Mesendoderm (in vitro differentiated cells): ENCODE data around the gene TRA2A.
A peak's percentile ranks its signal among the peaks of the same experiment; 100 is the strongest.
"Not testable (repeated sequence)": the region's sequence is repeated elsewhere in the genome, so short reads cannot be mapped to it uniquely, and the experiment has no call there.

Experiments used
- DNase-seq: peaks from one replicate; pipeline ENCODE4 v3.0.0; 2013
- H2AK5ac ChIP-seq: 2 replicates; pipeline ENCODE4 v1.6.1; 2013; ENCODE audit warnings: low read length, inconsistent platforms
- H2BK120ac ChIP-seq: 2 replicates; pipeline ENCODE4 v1.6.1; 2013; ENCODE audit warnings: low read depth, mild to moderate bottlenecking, low read length, moderate library complexity, mixed read lengths
- H2BK15ac ChIP-seq: replicated peaks from 2 replicates; pipeline ENCODE4 v1.6.1; 2013; ENCODE audit warnings: low read depth, mild to moderate bottlenecking, moderate library complexity
- H2BK5ac ChIP-seq: 2 replicates; pipeline ENCODE4 v1.6.1; 2013; ENCODE audit warnings: low read length, inconsistent platforms
- H3K18ac ChIP-seq: 2 replicates; pipeline ENCODE4 v1.6.1; 2013; ENCODE audit warnings: mild to moderate bottlenecking, low read length, mixed read lengths
- H3K23ac ChIP-seq: one replicate; pipeline ENCODE4 v1.6.1; 2013; ENCODE audit warnings: low read length
- H3K27ac ChIP-seq: 2 replicates; pipeline ENCODE4 v1.5.1; 2013; ENCODE audit warnings: low read depth, mild to moderate bottlenecking, inconsistent platforms, low read length, moderate library complexity
- H3K27me3 ChIP-seq: 2 replicates; pipeline ENCODE4 v1.6.1; 2013; ENCODE audit warnings: low read length, control low read depth, mild to moderate bottlenecking, inconsistent platforms; ENCODE audit not compliant: insufficient read depth, poor library complexity
- H3K36me3 ChIP-seq: 2 replicates; pipeline ENCODE4 v1.6.1; 2013; ENCODE audit warnings: low read length, inconsistent platforms; ENCODE audit not compliant: control insufficient read depth, insufficient read depth
- H3K4ac ChIP-seq: one replicate; pipeline ENCODE4 v1.6.1; 2013; ENCODE audit warnings: low read depth, mild to moderate bottlenecking, low read length, moderate library complexity
- H3K4me1 ChIP-seq: 2 replicates; pipeline ENCODE4 v1.6.1; 2013; ENCODE audit warnings: low read depth, low read length, inconsistent platforms; ENCODE audit not compliant: control insufficient read depth
- H3K4me2 ChIP-seq: 2 replicates; pipeline ENCODE4 v1.6.1; 2013; ENCODE audit warnings: low read length
- H3K4me3 ChIP-seq: 2 replicates; pipeline ENCODE4 v1.5.1; 2013; ENCODE audit warnings: mild to moderate bottlenecking, low read length
- H3K56ac ChIP-seq: one replicate; pipeline ENCODE4 v1.6.1; 2013; ENCODE audit warnings: low read length
- H3K79me1 ChIP-seq: 2 replicates; pipeline ENCODE4 v1.6.1; 2013; ENCODE audit warnings: low read length, inconsistent platforms
- H3K79me2 ChIP-seq: 2 replicates; pipeline ENCODE4 v1.6.1; 2013; ENCODE audit warnings: mild to moderate bottlenecking, low read length; ENCODE audit not compliant: control insufficient read depth, insufficient read depth
- H3K9ac ChIP-seq: 2 replicates; pipeline ENCODE4 v1.6.1; 2013; ENCODE audit warnings: low read length, inconsistent platforms
- H4K5ac ChIP-seq: one replicate; pipeline ENCODE4 v1.6.1; 2013; ENCODE audit warnings: low read length
- H4K8ac ChIP-seq: one replicate; pipeline ENCODE4 v1.6.1; 2013; ENCODE audit warnings: low read depth, mild to moderate bottlenecking, control low read depth, low read length, moderate library complexity
- WGBS: extraction: QIAGEN DNeasy Blood & Tissue Kit; methylation state at CpG from one replicate; pipeline ENCODE4 v1.1.7; 2013; ENCODE audit warnings: low lambda C conversion rate, missing lambda C conversion rate; ENCODE audit not compliant: insufficient coverage; ENCODE audit errors: extremely low coverage; 5-methylcytosine and 5-hydroxymethylcytosine counted together

The TRA2A gene

DNA sequence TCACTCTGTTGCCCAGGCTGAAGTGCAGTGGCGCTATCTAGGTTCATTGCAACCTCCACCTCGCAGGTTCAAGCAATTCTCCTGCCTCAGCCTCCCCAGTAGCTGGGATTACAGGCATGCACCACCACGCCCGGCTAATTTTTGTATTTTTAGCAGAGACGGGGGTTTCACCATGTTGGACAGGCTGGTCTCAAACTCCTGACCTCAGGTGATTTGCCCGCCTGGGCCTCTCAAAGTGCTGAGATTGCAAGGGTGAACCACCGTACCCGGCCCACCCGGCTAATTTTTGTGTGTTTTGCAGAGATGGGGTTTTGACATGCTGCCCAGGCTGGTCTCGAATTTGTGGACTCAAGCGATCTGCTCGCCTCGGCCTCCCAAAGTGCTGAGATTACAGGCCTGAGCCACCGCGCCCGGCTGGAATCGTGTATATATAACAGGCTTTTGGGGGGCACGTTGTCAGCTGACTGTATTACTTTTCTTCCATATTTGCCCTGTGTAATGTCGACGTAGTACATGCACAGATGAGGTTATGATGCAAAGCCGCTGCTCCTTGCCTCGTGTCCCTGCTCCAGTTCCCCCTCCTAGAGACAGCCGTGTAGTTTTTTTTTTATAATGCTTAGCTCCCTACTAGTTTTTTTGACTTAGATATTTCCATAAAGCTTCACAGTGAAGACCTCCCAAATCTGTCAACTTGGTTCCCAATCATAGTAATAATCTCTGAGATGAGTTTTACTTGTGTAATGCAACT lies 883 bp upstream of the TRA2A start:
- H2AK5ac ChIP-seq, result no peak overlapping the region
- DNase-seq, result no peak
- no peak overlapping the region for H3K4me3 ChIP-seq
- H3K27me3 ChIP-seq, result no peaks in the 10 kb centered on the region
- H3K23ac ChIP-seq, result no peak overlapping the region
- peak overlapping the region; percentile 40 for H3K56ac ChIP-seq
- no peak overlapping the region for H3K27ac ChIP-seq
- H3K79me2 ChIP-seq, result peaks cover 39% of the 10 kb centered on the region
- no peak overlapping the region for H3K4me2 ChIP-seq
- H2BK120ac ChIP-seq, result no peak overlapping the region
- no peak overlapping the region for H4K5ac ChIP-seq
- no peak overlapping the region for H4K8ac ChIP-seq
- H2BK5ac ChIP-seq, result no peak overlapping the region
- no CpG with 5 or more reads among the region's 23 CpGs for whole genome bisulfite sequencing
- no peaks in the 10 kb centered on the region for H3K79me1 ChIP-seq
- no peak overlapping the region for H3K4ac ChIP-seq
- H3K9ac ChIP-seq, result peak overlapping the region; percentile 60
- H3K36me3 ChIP-seq, result no peaks in the 10 kb centered on the region
- H3K4me1 ChIP-seq, result no peaks in the 10 kb centered on the region
- H3K18ac ChIP-seq, result no peak overlapping the region
- H2BK15ac ChIP-seq, result no peak overlapping the region

DNA sequence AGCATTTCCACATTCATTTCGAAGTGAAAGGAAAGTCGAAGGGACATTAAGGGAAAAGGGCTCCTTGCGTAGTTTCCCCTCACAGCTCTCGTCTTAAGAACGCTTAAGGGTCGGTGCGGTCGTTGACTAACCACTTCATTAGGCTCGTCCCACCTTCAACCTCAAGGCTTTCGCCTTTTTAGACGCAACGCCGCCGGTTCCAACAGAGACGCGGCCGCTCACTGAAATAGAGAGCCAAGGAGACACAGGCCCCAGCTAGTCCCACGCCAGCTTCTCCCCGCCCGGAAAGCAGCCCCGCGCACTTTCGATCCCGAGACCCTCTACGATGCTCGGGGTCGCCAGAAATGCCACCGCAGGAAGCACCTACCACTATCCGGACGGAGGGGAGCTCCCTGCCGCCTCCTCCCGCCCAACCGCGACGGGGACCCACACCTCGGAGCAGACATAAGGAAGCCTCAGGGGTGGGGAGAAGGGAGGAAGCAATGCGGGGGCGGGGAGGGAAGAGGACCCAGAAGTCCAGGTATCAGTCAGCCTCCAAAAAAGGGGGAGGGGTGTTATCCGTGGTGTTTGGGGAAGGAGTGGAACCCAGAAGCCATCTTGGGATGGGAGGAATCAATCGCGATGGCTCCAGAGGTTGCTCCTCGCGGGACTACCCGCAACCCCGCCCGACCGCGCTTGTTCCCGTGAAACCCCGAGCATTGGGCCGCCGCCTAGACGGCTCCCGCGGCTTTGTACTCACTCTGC lies 559 bp downstream of the TRA2A start:
- H3K36me3 ChIP-seq, result no peaks in the 10 kb centered on the region
- peak overlapping the region; percentile 94 for H2BK120ac ChIP-seq
- peak overlapping the region; percentile 82 for H3K4me3 ChIP-seq
- H3K4me2 ChIP-seq, result peak overlapping the region; percentile 14
- H4K8ac ChIP-seq, result no peak overlapping the region
- H3K79me1 ChIP-seq, result no peaks in the 10 kb centered on the region
- no peak overlapping the region for H4K5ac ChIP-seq
- peak; percentile 83 for DNase-seq
- H2BK5ac ChIP-seq, result peak overlapping the region; percentile 94
- peaks cover 51% of the 10 kb centered on the region for H3K79me2 ChIP-seq
- H3K4ac ChIP-seq, result peak overlapping the region; percentile 99
- H3K4me1 ChIP-seq, result no peaks in the 10 kb centered on the region
- peak overlapping the region; percentile 98 for H3K9ac ChIP-seq
- peak overlapping the region; percentile 27 for H2AK5ac ChIP-seq
- H3K27ac ChIP-seq, result peak overlapping the region; percentile 69
- H2BK15ac ChIP-seq, result no peak overlapping the region
- no CpG with 5 or more reads among the region's 55 CpGs for WGBS
- peak overlapping the region; percentile 98 for H3K23ac ChIP-seq
- H3K56ac ChIP-seq, result peak overlapping the region; percentile 98
- peak overlapping the region; percentile 98 for H3K18ac ChIP-seq
- H3K27me3 ChIP-seq, result no peaks in the 10 kb centered on the region

DNA sequence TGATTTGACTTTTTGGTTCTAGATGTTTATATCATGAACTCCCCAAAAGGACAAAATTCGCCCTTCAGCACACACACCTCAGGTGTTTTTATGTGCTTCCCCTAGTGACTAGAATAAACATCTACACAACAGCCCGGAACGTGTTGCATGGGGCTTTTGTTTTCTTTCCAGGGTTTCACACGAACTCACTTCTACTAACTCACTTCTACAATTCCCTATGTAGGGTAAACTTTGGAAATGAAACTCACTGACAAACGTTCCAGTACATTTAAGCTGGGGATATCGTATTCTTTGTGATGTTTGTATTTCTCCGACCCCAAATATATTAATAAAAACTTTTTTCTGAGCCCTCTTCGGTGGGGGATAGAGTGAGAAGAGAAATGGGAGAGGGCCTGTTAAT lies 1.4 kb downstream of the TRA2A start:
- WGBS, result no CpG with 5 or more reads among the region's 8 CpGs
- H2BK120ac ChIP-seq, result no peak overlapping the region
- no peak overlapping the region for H2BK5ac ChIP-seq
- no peak overlapping the region for H2AK5ac ChIP-seq
- H4K8ac ChIP-seq, result no peak overlapping the region
- H3K79me1 ChIP-seq, result no peaks in the 10 kb centered on the region
- peak; percentile 83 for DNase-seq
- H3K36me3 ChIP-seq, result no peaks in the 10 kb centered on the region
- H3K27me3 ChIP-seq, result no peaks in the 10 kb centered on the region
- peaks cover 59% of the 10 kb centered on the region for H3K79me2 ChIP-seq
- peak overlapping the region; percentile 98 for H3K9ac ChIP-seq
- peak overlapping the region; percentile 32 for H3K4me2 ChIP-seq
- H3K4me3 ChIP-seq, result peak overlapping the region; percentile 43
- no peaks in the 10 kb centered on the region for H3K4me1 ChIP-seq
- H4K5ac ChIP-seq, result no peak overlapping the region
- no peak overlapping the region for H3K56ac ChIP-seq
- no peak overlapping the region for H3K18ac ChIP-seq
- H2BK15ac ChIP-seq, result no peak overlapping the region
- H3K23ac ChIP-seq, result no peak overlapping the region
- H3K27ac ChIP-seq, result no peak overlapping the region
- no peak overlapping the region for H3K4ac ChIP-seq

DNA sequence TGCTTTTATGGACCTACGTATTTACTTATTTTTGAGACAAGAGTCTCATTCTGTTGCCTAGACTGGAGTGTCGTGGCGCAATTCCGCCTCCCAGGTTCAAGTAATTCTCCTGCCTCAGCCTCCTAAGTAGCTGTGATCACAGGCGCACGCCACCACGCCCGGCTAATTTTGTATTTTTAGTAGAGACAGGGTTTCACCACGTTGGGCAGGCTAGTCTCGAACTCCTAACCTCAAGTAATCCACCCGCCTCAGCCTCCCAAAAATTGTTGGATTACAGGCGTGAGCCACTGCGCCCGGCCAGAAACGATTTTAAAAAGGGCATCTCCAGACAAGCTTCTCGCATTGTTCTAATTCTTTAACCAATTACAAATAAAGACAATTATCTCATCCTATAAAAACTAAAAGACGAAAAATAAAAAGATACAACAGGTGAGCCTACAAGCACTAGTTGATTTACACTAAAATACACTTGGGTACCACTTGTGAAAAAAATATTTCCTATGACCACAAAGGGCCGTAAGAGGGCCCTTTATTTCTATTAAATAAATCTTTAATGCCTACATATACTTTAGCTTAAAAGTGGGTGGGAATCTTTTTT lies 2.4 kb downstream of the TRA2A start:
- 100% methylated on average over 2 of the region's 18 CpGs for WGBS
- Histone ChIP-seq H2BK5ac (no peak overlapping the region), H3K4me1 (no peaks in the 10 kb centered on the region), H4K8ac (no peak overlapping the region), H3K4me2 (peak overlapping the region; percentile 50), H3K9ac (peak overlapping the region; percentile 45), H3K23ac (no peak overlapping the region), H3K79me1 (no peaks in the 10 kb centered on the region), H3K18ac (no peak overlapping the region), H3K4ac (no peak overlapping the region), H2AK5ac (no peak overlapping the region), H2BK120ac (no peak overlapping the region), H3K56ac (no peak overlapping the region), H4K5ac (no peak overlapping the region), H3K4me3 (peak overlapping the region; percentile 11), H3K27ac (no peak overlapping the region), H3K36me3 (no peaks in the 10 kb centered on the region), H2BK15ac (no peak overlapping the region), H3K79me2 (peaks cover 68% of the 10 kb centered on the region), H3K27me3 (no peaks in the 10 kb centered on the region)
- DNase-seq, result no peak

DNA sequence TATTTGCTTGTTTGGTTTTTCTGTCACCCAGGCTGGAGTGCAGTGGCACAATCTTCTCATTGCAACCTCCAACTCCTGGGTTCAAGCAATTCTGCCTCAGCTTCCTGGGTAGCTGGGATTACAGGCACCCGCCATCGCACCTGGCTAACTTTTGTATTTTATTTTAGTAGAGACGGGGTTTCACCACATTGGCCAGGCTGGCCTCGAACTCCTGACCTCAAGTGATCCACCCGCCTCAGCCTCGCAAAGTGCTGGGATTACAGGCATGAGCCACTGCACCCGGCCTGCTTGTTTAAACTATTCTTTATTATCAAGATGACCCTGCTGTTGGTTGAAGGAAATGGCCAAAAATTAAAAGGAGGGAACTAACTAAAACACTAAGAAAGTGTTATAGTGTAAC lies 6.2 kb downstream of the TRA2A start:
- H2BK120ac ChIP-seq, H3K4me3 ChIP-seq, H3K4ac ChIP-seq, H2BK5ac ChIP-seq, H3K56ac ChIP-seq, H3K27me3 ChIP-seq, H2AK5ac ChIP-seq, H3K9ac ChIP-seq, H2BK15ac ChIP-seq, H3K4me1 ChIP-seq, H3K23ac ChIP-seq, H3K36me3 ChIP-seq, H3K79me1 ChIP-seq, H3K4me2 ChIP-seq, H3K18ac ChIP-seq, H4K8ac ChIP-seq, H3K27ac ChIP-seq, H4K5ac ChIP-seq, DNase-seq: not testable (repeated sequence)
- no CpG with 5 or more reads among the region's 7 CpGs for WGBS
- H3K79me2 ChIP-seq, result peaks cover 85% of the 10 kb centered on the region
